SU-DHL-6 (cell line): ENCODE data around the gene RABGGTA.
A peak's percentile ranks its signal among the peaks of the same experiment; 100 is the strongest.

Source experiments
- H2AFZ ChIP-seq: fragments of 200-600 bp; sonication (generic); 2 replicates; pipeline ENCODE4 v1.6.1; 2014; ENCODE audit warnings: low read depth, mild to moderate bottlenecking, moderate library complexity, mixed read lengths, antibody characterized with exemption, low read length; ENCODE audit not compliant: severe bottlenecking
- H3F3A ChIP-seq: fragments of 200-600 bp; shearing (Covaris generic); 2 replicates; pipeline ENCODE4 v1.6.0; 2016; ENCODE audit warnings: antibody characterized with exemption, mild to moderate bottlenecking; ENCODE audit not compliant: insufficient read depth
- H3K27ac ChIP-seq: fragments of 200-600 bp; sonication (generic); 2 replicates; pipeline ENCODE4 v1.5.1; 2016; ENCODE audit warnings: low read depth, mild to moderate bottlenecking, low read length, moderate library complexity, mixed read lengths
- H3K27me3 ChIP-seq: fragments of 200-600 bp; sonication (generic), shearing (Covaris generic); 2 replicates; pipeline ENCODE4 v1.6.0; 2014; ENCODE audit warnings: mild to moderate bottlenecking, low read length
- H3K36me3 ChIP-seq: fragments of 200-600 bp; sonication (generic); 2 replicates; pipeline ENCODE4 v1.6.1; 2014; ENCODE audit warnings: mild to moderate bottlenecking, low read length, mixed read lengths
- H3K4me2 ChIP-seq: fragments of 300-600, 200-600 bp; shearing (Covaris generic), sonication (generic); 2 replicates; pipeline ENCODE4 v1.6.0; 2014; ENCODE audit warnings: low read length, low read depth, mild to moderate bottlenecking; ENCODE audit not compliant: poor library complexity, severe bottlenecking
- H3K4me3 ChIP-seq: fragments of 200-600 bp; sonication (generic); 2 replicates; pipeline ENCODE4 v1.5.1; 2014; ENCODE audit warnings: antibody characterized with exemption, low read length, mild to moderate bottlenecking, mixed read lengths; ENCODE audit not compliant: insufficient read depth, poor library complexity, severe bottlenecking
- H3K79me2 ChIP-seq: fragments of 200-600 bp; sonication (generic); 2 replicates; pipeline ENCODE4 v1.6.1; 2014; ENCODE audit warnings: mild to moderate bottlenecking, low read length, moderate library complexity; ENCODE audit not compliant: insufficient read depth
- H3K9ac ChIP-seq: fragments of 200-600 bp; sonication (generic); 2 replicates; pipeline ENCODE4 v1.7.0; 2014; ENCODE audit warnings: mild to moderate bottlenecking, low read length
- H3K9me2 ChIP-seq: fragments of 200-600 bp; sonication (generic); replicated peaks from 2 replicates; pipeline ENCODE4 v1.6.1; 2014; ENCODE audit warnings: low read length; ENCODE audit not compliant: insufficient read depth
- H3K9me3 ChIP-seq: fragments of 200-600 bp; sonication (generic); 2 replicates; pipeline ENCODE4 v1.6.1; 2014; ENCODE audit warnings: low read length, mixed read lengths; ENCODE audit not compliant: insufficient read depth
- H4K20me1 ChIP-seq: fragments of 200-600 bp; sonication (generic); 2 replicates; pipeline ENCODE4 v1.6.1; 2014; ENCODE audit warnings: low read depth, mild to moderate bottlenecking, antibody characterized with exemption, low read length, moderate library complexity, mixed read lengths
- EZH2phosphoT487 ChIP-seq: fragments of 200-600 bp; sonication (generic), shearing (Covaris generic); conservative IDR thresholded peaks from 2 replicates; pipeline ENCODE4 v1.6.1; 2018; ENCODE audit warnings: mild to moderate bottlenecking, antibody characterized with exemption, low read length, moderate library complexity, mixed read lengths
- TF ChIP-seq, protein P1 (sequence below): fragments of 200-600 bp; sonication (generic); IDR thresholded peaks from one replicate; pipeline ENCODE4 v1.5.1; 2017; ENCODE audit warnings: antibody characterized with exemption, mild to moderate bottlenecking, low read length, moderate library complexity; ENCODE audit not compliant: insufficient read depth, poor library complexity, severe bottlenecking

The RABGGTA gene

DNA sequence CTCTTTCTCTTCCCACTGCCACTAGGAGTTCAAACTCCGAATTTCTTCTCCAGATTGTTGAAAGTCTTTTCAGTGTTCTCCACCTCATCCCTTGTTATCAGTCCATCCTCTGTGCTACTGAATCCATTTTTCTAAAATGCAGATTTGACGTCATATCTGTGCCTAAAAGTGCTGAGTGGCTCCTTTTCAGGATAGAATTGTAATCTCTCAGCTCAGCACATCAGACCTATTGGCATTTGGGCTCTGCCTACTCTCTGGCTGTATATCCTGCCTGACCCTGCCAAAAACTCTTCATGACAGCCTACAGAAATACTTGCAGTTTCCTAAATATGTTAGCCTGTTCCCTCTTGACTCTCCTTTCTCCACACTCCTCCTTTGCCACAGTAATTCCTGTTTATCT is 1.1 kb upstream of the RABGGTA start:
- H2AFZ ChIP-seq = no peak overlapping the region

DNA sequence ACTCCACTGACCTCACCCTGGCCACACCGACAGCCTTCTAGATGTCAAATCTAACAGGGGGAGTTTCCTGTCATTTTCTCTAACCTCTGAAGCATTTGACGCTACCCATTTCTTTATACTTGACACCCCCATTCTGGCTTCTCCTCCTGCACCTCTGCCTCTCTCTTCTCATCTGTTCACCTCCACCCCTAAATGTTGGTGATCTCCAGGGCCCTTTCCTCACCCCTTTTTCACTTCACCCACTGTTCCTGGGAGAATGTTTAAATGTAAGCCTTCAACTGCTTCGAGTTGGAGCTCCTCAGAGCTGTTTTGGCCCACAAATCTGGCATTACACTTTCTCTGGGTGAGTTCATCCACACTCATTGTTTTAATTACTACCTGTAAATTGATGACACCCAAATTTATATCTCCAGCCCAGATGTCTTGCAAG is 452 bp upstream of the RABGGTA start:
- Histone ChIP-seq H3K9me2 (no peaks in the 10 kb centered on the region), H3K79me2 (0 out of 2 replicates have a peak, but pooled peaks cover 2% of the 10 kb centered on the region), H3K9me3 (no peaks in the 10 kb centered on the region), H3K27me3 (no peaks in the 10 kb centered on the region), H3K27ac (peak overlapping the region; percentile 15; the same call in 1 of the 2 replicates), H3K9ac (peak overlapping the region; percentile 77), H3K4me2 (peak overlapping the region; percentile 66), H4K20me1 (no peaks in the 10 kb centered on the region), H2AFZ (peak overlapping the region; percentile 37), H3K36me3 (no peaks in the 10 kb centered on the region), H3K4me3 (peak overlapping the region; percentile 53), H3F3A (peaks cover 11% of the 10 kb centered on the region)
- TF ChIP-seq, protein P1, sequence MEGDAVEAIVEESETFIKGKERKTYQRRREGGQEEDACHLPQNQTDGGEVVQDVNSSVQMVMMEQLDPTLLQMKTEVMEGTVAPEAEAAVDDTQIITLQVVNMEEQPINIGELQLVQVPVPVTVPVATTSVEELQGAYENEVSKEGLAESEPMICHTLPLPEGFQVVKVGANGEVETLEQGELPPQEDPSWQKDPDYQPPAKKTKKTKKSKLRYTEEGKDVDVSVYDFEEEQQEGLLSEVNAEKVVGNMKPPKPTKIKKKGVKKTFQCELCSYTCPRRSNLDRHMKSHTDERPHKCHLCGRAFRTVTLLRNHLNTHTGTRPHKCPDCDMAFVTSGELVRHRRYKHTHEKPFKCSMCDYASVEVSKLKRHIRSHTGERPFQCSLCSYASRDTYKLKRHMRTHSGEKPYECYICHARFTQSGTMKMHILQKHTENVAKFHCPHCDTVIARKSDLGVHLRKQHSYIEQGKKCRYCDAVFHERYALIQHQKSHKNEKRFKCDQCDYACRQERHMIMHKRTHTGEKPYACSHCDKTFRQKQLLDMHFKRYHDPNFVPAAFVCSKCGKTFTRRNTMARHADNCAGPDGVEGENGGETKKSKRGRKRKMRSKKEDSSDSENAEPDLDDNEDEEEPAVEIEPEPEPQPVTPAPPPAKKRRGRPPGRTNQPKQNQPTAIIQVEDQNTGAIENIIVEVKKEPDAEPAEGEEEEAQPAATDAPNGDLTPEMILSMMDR = no peak

More for the DNA sequence above, 1.1 kb upstream of the RABGGTA start:
- Histone ChIP-seq H3K79me2 (0 out of 2 replicates have a peak, but pooled peaks cover 2% of the 10 kb centered on the region), H3K4me2 (peak overlapping the region; percentile 66), H3K9me2 (no peaks in the 10 kb centered on the region), H3K27ac (no peak overlapping the region), H3K4me3 (no peak overlapping the region), H3K27me3 (no peaks in the 10 kb centered on the region), H3F3A (peaks cover 11% of the 10 kb centered on the region), H4K20me1 (no peaks in the 10 kb centered on the region), H3K36me3 (no peaks in the 10 kb centered on the region), H3K9ac (peak overlapping the region; percentile 77; the same call in 1 of the 2 replicates), H3K9me3 (no peaks in the 10 kb centered on the region)
- TF ChIP-seq, protein P1 = no peak
- TF ChIP-seq EZH2phosphoT487 = no peak

DNA sequence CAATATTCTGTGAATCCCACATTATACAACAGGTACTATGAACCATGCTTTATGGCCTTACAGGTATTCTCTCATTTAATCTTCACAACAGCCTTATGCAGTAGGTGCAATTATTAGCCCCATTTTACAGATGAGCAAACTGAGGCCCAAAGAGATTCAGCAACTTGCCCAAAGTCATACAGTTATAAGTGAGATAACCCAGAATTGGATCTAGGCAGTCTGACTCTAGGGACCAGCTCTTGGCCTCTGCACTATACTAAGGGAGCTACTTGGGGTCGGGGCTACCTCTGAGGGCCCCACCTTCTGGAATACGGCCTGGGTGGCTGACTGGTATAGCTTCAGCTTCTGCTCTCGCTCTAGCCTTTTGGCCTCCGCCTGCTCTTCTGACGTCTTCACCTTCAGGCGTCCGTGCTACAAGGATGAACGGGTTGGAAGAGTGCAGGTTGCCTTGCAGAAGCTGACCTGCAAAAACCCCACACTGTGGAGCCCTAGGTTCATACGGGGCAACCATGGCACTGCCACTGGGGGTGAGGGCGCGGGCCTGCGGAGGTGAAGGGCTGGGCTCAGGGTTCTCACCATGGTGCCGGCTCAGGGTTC is 762 bp downstream of the RABGGTA start:
- Histone ChIP-seq H3K27me3 (no peaks in the 10 kb centered on the region), H2AFZ (peak overlapping the region; percentile 60), H3F3A (peaks cover 11% of the 10 kb centered on the region), H3K9ac (peak overlapping the region; percentile 77), H4K20me1 (no peaks in the 10 kb centered on the region), H3K4me2 (peak overlapping the region; percentile 66), H3K79me2 (0 out of 2 replicates have a peak, but pooled peaks cover 2% of the 10 kb centered on the region), H3K4me3 (peak overlapping the region; percentile 70), H3K27ac (peak overlapping the region; percentile 81), H3K9me2 (no peaks in the 10 kb centered on the region), H3K36me3 (no peaks in the 10 kb centered on the region), H3K9me3 (no peaks in the 10 kb centered on the region)
- no peak for TF ChIP-seq EZH2phosphoT487
- TF ChIP-seq, protein P1 = no peak
